GM18907 (cell line): ENCODE data around the gene TVP23A.
A peak's percentile ranks its signal among the peaks of the same experiment; 100 is the strongest.
"Not testable (repeated sequence)": the region's sequence is repeated elsewhere in the genome, so short reads cannot be mapped to it uniquely, and the experiment has no call there.

Experiments used
- ATAC-seq: cut with Tn5 transposase; IDR thresholded peaks from one replicate; pipeline ENCODE4 v1.9.1; 2021; ENCODE audit warnings: mild to moderate bottlenecking, moderate library complexity; ENCODE audit not compliant: unreplicated experiment

Gene TVP23A

GRCh38 chr16:10836174-10836853 lies 17.7 kb upstream of the TVP23A start:
- no peak for ATAC-seq

GRCh38 chr16:10835281-10835931 lies 16.8 kb upstream of the TVP23A start:
- peak; percentile 67 for ATAC-seq

- ATAC-seq = no peak
These were observed 16.2 kb upstream of the TVP23A start for GRCh38 chr16:10834766-10835165.

GRCh38 chr16:10834130-10834529 lies 15.5 kb upstream of the TVP23A start:
- no peak for ATAC-seq

- no peak for ATAC-seq
These were observed 14.7 kb upstream of the TVP23A start for GRCh38 chr16:10833271-10833670.

GRCh38 chr16:10831894-10832886 lies 13.6 kb upstream of the TVP23A start:
- no peak for ATAC-seq

- not testable (repeated sequence) for ATAC-seq
These were observed 11.6 kb upstream of the TVP23A start for GRCh38 chr16:10830240-10830639.

GRCh38 chr16:10829390-10830098 lies 10.9 kb upstream of the TVP23A start:
- ATAC-seq = not testable (repeated sequence)

GRCh38 chr16:10828851-10829366 lies 10.3 kb upstream of the TVP23A start:
- ATAC-seq = no peak

GRCh38 chr16:10827691-10828341 lies 9.2 kb upstream of the TVP23A start:
- ATAC-seq = no peak

- no peak for ATAC-seq
These were observed 5.7 kb upstream of the TVP23A start for GRCh38 chr16:10824111-10824893.

- ATAC-seq = no peak
These were observed 4.1 kb upstream of the TVP23A start for GRCh38 chr16:10822702-10823101.

- no peak for ATAC-seq
These were observed 2.0 kb upstream of the TVP23A start for GRCh38 chr16:10820546-10820945.

- no peak for ATAC-seq
These were observed 1.1 kb downstream of the TVP23A start for GRCh38 chr16:10817514-10817913.

GRCh38 chr16:10813099-10813455 lies 5.5 kb downstream of the TVP23A start:
- no peak for ATAC-seq

GRCh38 chr16:10812312-10813098 lies 6.1 kb downstream of the TVP23A start:
- peak; percentile 75 for ATAC-seq

GRCh38 chr16:10809706-10810105 lies 8.9 kb downstream of the TVP23A start:
- ATAC-seq = no peak

GRCh38 chr16:10808850-10809249 lies 9.7 kb downstream of the TVP23A start:
- ATAC-seq = no peak

GRCh38 chr16:10808218-10808617 lies 10.4 kb downstream of the TVP23A start:
- no peak for ATAC-seq
